Left ventricle myocardium inferior (tissue), 1 donor: ENCODE measurements around the gene FANCC. TPM values are rescaled to one million over a fixed set of nuclear protein-coding genes. Genes with fewer than 3 reads are reported as not detected.

Experiments
- DNase-seq: peaks from one replicate; pipeline ENCODE4 v3.0.0-alpha.2; 2020
- H3K27ac ChIP-seq: fragments of 200-600 bp; replicated peaks from 2 replicates; pipeline ENCODE4 v1.8.0; 2021
- H3K27me3 ChIP-seq: fragments of 200-600 bp; 2 replicates; pipeline ENCODE4 v1.8.0; 2021; ENCODE audit warnings: low read depth
- H3K36me3 ChIP-seq: fragments of 200-600 bp; 2 replicates; pipeline ENCODE4 v1.8.0; 2021
- H3K4me1 ChIP-seq: fragments of 200-600 bp; 2 replicates; pipeline ENCODE4 v1.8.0; 2021
- H3K4me3 ChIP-seq: fragments of 200-600 bp; 2 replicates; pipeline ENCODE4 v1.8.0; 2021; ENCODE audit warnings: mild to moderate bottlenecking, moderate library complexity
- H3K9me3 ChIP-seq: fragments of 200-600 bp; replicated peaks from 2 replicates; pipeline ENCODE4 v1.8.0; 2021
- intact Hi-C: fragments of 100-400 bp; cut with micrococcal nuclease; formaldehyde crosslinking; loops from one replicate; pipeline ENCODE4 v1.11.0; 2022
- total RNA-seq: library from RNA; stranded (reverse); fragmentation: NEBNext Ultra II Directional; extraction: Animal tissue kit (Norgen Biotek cat#: 25700); gene quantifications from one replicate; pipeline ENCODE4 v1.2.1, GENCODE V29; 2021
- TF ChIP-seq, protein P1 (sequence below): fragments of 200-600 bp; IDR thresholded peaks from 2 replicates; pipeline ENCODE4 v1.8.0; 2021; ENCODE audit warnings: antibody characterized with exemption, mild to moderate bottlenecking, borderline replicate concordance
- donor health status: DM: no; HTN: yes; CAD: no; lungs with severe emphysema.

FANCC gene
- total RNA-seq, 1 donor from 2014 or later: 4.1 TPM

GRCh38 chr9:95089257-95090022, 228.1 kb downstream of the FANCC start:
- DNase-seq: no peak
- H3K36me3 ChIP-seq: peaks cover 38% of the 10 kb centered on the region
- H3K27ac ChIP-seq: peak overlapping the region; percentile 90
- H3K27me3 ChIP-seq: no peaks in the 10 kb centered on the region
- peak overlapping the region; percentile 5 for H3K4me3 ChIP-seq
- peaks cover 100% of the 10 kb centered on the region for H3K4me1 ChIP-seq
- no peaks in the 10 kb centered on the region for H3K9me3 ChIP-seq
- TF ChIP-seq, protein P1, sequence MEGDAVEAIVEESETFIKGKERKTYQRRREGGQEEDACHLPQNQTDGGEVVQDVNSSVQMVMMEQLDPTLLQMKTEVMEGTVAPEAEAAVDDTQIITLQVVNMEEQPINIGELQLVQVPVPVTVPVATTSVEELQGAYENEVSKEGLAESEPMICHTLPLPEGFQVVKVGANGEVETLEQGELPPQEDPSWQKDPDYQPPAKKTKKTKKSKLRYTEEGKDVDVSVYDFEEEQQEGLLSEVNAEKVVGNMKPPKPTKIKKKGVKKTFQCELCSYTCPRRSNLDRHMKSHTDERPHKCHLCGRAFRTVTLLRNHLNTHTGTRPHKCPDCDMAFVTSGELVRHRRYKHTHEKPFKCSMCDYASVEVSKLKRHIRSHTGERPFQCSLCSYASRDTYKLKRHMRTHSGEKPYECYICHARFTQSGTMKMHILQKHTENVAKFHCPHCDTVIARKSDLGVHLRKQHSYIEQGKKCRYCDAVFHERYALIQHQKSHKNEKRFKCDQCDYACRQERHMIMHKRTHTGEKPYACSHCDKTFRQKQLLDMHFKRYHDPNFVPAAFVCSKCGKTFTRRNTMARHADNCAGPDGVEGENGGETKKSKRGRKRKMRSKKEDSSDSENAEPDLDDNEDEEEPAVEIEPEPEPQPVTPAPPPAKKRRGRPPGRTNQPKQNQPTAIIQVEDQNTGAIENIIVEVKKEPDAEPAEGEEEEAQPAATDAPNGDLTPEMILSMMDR: no peak
- intact Hi-C loops: no loop called here

GRCh38 chr9:95088421-95089161, 228.9 kb downstream of the FANCC start:
- no peak for DNase-seq
- no peaks in the 10 kb centered on the region for H3K27me3 ChIP-seq
- peaks cover 100% of the 10 kb centered on the region for H3K4me1 ChIP-seq
- no peak overlapping the region for H3K4me3 ChIP-seq
- H3K9me3 ChIP-seq: no peaks in the 10 kb centered on the region
- TF ChIP-seq, protein P1: no peak
- intact Hi-C loops: no loop called here
- peaks cover 46% of the 10 kb centered on the region for H3K36me3 ChIP-seq
- H3K27ac ChIP-seq: peak overlapping the region; percentile 90

DNA sequence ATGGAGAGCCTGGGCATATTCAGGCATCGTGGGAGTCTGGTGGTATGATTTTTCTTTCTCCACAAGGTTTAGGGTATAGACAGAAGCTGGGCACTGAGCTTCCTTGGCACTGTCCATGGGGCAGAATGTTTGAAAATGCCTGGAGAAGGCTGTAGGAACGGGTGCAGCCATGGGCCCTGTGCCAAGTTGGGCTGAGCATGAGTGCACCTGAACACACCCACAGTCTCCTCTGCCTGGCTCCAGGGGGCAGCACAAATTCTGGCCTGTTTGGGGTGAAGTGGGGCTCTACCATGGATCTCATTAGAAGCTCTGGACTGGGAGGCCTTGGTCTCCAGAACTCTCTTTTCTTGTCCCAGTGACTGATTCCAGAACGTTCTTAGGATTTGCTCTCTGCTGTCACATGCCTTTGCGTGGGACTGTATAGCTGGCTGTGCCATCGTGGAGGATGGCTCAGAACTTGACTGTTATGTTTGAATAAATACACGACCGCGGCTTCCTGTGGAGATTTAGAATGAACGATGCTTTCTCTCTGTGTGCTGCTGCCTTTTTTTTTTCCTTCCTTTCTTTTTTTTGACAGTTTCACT, 229.8 kb downstream of the FANCC start:
- H3K27me3 ChIP-seq: no peaks in the 10 kb centered on the region
- DNase-seq: no peak
- peaks cover 100% of the 10 kb centered on the region for H3K4me1 ChIP-seq
- TF ChIP-seq, protein P1: peak; percentile 29
- H3K36me3 ChIP-seq: peaks cover 54% of the 10 kb centered on the region
- intact Hi-C loops: no loop called here
- H3K9me3 ChIP-seq: no peaks in the 10 kb centered on the region
- H3K27ac ChIP-seq: peak overlapping the region; percentile 90
- H3K4me3 ChIP-seq: no peak overlapping the region

- intact Hi-C loops: no loop called here
- H3K4me1 ChIP-seq: peaks cover 100% of the 10 kb centered on the region
These were observed 230.9 kb downstream of the FANCC start for GRCh38 chr9:95086564-95086955.

More at GRCh38 chr9:95086564-95086955, 230.9 kb downstream of the FANCC start:
- H3K27ac ChIP-seq: peak overlapping the region; percentile 90
- H3K9me3 ChIP-seq: no peaks in the 10 kb centered on the region
- TF ChIP-seq, protein P1: no peak
- H3K4me3 ChIP-seq: no peak overlapping the region
- H3K36me3 ChIP-seq: peaks cover 66% of the 10 kb centered on the region
- H3K27me3 ChIP-seq: no peaks in the 10 kb centered on the region
- no peak for DNase-seq
